ENCODE measurements around the gene NONO.
"Not testable (repeated sequence)": the region's sequence is repeated elsewhere in the genome, so short reads cannot be mapped to it uniquely, and the experiment has no call there.

NONO gene, protein sequence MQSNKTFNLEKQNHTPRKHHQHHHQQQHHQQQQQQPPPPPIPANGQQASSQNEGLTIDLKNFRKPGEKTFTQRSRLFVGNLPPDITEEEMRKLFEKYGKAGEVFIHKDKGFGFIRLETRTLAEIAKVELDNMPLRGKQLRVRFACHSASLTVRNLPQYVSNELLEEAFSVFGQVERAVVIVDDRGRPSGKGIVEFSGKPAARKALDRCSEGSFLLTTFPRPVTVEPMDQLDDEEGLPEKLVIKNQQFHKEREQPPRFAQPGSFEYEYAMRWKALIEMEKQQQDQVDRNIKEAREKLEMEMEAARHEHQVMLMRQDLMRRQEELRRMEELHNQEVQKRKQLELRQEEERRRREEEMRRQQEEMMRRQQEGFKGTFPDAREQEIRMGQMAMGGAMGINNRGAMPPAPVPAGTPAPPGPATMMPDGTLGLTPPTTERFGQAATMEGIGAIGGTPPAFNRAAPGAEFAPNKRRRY

GRCh38 chrX:71283403-71284143 is at the start of gene NONO:
Gene NONO (plus strand): TSS chrX:71283635. CDS start chrX:71290638, 7,003 bp downstream.
- DNase-seq = peak; percentile 96

GRCh38 chrX:71235482-71235881 is 48.0 kb upstream of the NONO start:
- DNase-seq = no peak

GRCh38 chrX:71236836-71237235 is 46.6 kb upstream of the NONO start:
- no peak for DNase-seq

DNA sequence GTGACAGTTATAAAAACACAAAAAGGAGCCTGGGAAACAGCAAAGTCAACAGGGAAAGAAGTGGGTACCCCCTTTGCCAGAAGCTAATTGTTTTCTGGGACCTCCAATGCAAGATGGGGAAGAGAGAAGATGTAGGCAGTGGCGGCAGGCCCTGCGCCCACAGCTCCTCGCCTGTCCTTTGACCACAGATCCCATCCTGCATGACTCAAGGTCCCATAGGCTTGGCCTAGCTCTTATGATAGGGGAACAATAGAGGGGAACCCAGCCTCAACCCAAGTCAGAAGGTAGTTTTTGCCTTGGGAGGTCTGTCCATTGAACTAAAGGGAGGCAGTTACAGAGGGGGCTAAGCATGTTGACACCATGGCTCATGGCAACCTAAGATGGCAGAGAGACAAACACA is 43.7 kb upstream of the NONO start:
- no peak for DNase-seq

- DNase-seq = no peak
These were observed 42.1 kb upstream of the NONO start for GRCh38 chrX:71241301-71241700.

DNA sequence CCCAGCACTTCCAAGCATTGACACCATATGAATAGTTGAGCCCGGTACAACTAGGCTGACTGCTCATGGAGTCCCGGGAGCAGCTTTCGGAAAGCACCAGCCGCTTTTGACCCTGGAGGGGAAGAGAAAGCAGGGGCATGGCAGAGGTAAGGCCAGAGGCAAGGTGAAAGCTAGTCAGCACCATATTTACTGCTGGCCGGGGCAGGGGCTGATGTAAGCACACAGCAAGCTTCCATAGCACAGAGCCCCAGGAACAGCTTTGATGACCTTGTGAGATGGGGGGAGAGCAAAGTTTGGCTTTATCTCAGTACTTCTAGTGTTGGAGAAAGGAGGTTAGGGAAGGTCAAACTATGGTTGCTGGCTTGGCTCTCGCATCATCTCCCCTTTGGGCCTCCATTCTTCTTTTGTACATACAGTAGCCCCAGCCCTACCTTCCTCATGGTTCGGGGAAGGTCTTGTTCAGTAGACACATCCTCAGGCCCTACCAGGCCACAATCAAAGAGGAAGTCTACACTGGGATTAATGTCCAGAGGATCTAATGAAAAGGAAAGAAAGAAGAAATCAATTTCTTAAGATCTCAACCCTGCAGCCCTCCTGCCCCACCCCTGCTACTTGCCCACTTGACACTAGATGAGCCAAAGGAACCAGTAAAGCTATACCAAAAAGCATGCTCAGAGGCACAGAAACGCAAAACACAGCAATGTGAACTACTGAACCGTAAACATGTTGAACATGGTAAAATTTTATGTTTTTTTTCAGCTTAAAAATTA is 38.9 kb upstream of the NONO start:
- no peak for DNase-seq

- DNase-seq = no peak
These were observed 38.3 kb upstream of the NONO start for GRCh38 chrX:71245159-71245558.

GRCh38 chrX:71250841-71251240 is 32.6 kb upstream of the NONO start:
- DNase-seq = no peak

GRCh38 chrX:71251466-71251973 is 31.9 kb upstream of the NONO start:
- no peak for DNase-seq

DNA sequence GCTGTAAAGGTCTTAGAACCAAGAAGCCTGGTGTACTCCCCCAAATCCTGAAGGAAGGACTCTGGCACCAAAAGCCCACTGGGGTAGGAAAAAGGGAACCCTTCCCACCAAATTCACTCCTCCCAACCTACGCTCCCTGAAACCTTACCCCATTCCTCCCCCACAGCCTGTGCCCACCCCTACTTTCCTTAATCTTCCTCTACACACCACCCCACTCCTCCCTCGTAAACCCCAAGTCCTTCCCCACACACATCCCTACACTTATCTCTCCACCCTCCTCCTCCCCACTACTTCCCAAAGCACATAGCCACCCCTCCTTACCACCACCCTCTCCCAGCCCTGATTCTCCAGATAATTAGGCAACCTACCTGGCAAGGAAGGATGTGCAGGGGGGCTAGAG is 31.2 kb upstream of the NONO start:
- DNase-seq = no peak

- DNase-seq = peak; percentile 47
These were observed 30.0 kb upstream of the NONO start for GRCh38 chrX:71253253-71254091.

DNA sequence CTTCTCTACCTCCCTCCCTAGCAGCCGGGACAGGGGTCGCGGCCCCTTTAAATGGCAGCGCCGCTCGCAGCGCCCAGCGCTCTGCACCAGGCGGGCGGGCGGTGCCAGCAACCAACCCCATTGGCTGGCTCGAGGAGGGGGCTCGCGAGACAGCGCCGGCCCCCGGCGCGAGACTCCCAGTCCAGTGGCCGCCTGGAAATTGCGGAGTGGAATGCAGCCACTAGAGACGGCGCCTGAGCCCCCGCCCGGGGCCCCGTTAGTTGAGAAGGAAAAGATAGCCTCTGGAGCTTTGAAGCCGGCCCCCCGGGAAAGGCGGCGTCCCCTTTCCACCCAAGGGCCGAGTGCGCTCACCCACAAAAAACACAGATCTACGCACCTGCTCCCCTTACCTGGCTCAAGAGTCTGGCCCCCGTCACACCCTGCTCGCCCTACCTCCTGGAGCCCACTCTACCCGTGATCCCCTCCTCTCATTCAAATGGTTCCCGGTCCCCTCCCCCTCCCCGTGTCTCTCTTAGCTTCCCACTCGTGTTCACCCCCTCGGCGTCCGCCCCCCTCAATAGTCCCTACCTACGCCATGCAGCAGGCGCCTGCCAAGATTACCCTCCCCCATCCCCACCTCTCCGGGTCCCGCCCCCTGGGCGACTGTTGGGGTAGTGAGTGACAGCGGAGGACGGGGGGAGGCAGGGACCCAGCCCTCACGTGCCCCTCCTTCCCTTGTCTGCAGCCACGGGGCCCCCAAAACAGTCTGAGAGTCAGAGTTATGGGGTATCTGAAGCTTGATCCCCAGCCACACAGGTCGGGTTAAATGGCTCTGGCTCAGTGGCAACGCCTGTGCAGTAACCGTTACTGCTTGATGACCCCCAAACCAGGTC is 29.1 kb upstream of the NONO start, which contains the start of gene ZMYM3:
Gene ZMYM3, minus strand, starts transcription at position 49 of the 872 bp plus-strand sequence. CDS start 885 bp downstream, outside the sequence.
- DNase-seq = peak; percentile 86

DNA sequence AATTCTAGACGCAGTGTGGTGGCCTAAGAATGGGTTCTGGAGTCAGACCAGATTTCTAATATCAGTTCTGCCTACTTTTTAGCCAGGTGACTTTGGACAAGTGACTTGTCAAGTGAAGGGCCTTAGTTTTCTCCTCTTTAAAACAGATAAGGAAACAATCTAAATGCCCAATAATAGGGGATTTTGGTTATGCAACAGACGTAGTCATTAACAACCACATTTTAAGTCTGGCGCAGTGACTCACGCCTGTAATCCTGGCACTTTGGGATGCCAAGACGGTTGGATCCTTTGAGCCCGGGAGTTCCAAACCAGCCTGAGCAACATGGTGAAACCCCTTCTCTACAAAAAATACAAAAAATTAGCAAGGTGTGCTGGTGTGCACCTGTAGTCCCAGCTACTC is 27.4 kb upstream of the NONO start:
- no peak for DNase-seq

- no peak for DNase-seq
These were observed 26.6 kb upstream of the NONO start for GRCh38 chrX:71256856-71257255.

DNA sequence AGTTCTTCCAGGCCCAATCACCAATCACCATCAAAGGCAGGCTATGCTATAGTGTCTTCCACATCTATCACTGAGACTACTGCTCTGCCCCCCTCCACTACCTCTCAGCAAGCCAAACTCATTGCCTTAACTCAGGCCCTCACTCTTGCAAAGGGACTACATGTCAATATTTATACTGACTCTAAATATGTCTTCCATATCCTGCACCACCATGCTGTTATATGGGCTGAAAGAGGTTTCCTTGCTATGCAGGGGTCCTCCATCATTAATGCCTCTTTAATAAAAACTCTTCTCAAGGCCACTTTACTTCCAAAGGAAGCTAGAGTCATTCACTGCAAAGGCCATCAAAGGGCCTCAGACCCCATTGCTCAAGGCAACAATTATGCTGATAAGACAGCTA is 14.8 kb upstream of the NONO start:
- DNase-seq = not testable (repeated sequence)

GRCh38 chrX:71269801-71270395 is 13.5 kb upstream of the NONO start:
- DNase-seq = no peak

DNA sequence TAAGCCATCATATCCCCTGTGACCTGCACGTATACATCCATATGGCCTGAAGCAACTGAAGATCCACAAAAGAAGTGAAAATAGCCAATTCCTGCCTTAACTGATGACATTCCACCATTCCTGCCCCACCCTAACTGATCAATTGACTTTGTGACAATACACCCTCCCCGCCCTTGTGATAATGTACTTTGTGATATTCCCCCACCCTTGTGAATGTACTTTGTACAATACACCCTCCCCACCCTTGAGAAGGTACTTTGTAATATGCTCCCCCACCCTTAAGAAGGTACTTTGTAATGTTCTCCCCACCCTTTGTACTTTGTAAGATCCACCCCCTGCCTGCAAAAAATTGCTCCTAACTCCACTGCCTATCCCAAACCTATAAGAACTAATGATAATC is 11.1 kb upstream of the NONO start:
- not testable (repeated sequence) for DNase-seq

DNA sequence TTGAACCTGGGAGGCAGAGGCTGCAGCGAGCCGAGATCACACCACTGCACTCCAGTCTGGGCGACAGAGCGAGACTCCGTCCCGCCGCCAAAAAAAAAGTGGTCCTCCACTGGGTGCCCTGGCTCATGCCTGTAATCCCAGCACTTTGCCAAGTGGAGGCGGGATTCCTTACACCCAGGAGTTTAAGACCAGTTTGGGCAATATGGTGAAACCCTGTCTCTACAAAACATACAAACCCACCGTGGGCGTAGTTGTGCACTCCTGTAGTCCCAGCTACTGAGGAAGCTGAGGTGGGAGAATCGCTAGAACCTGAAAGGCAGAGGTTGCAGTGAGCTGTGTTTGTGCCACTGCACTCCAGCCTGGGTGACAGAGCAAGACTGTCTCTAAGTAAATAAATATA is 2.1 kb upstream of the NONO start:
- not testable (repeated sequence) for DNase-seq

GRCh38 chrX:71282514-71283402 is 677 bp upstream of the NONO start:
- peak; percentile 66 for DNase-seq

All from CD4-positive, alpha-beta T cell treated with Interleukin-10 for 1 hour (primary cell).